ENCODE measurements around the gene DENND6A.
"Not testable (repeated sequence)": the region's sequence is repeated elsewhere in the genome, so short reads cannot be mapped to it uniquely, and the experiment has no call there.

Gene DENND6A

DNA sequence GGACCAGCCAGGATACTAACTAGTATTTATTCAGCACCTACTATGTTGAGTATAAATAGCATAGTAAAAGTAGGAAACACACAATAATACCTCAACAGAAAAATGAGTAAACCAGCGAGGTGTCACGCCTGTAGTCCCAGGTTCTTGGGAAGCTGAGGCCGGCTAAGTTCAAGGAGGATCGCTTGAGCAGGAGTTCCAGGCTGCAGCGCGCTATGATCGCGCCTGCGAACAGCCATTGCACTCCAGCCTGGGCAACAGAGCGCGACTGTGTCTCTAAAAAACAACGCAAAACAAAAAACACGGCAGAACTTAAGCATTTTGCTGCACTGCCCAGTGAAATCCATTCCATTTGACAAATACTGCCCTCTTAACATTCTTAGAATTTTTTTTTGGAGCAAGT, 1.3 kb upstream of the DENND6A start:
- no peak for DNase-seq (ENCODE audit: low spot score)

DNA sequence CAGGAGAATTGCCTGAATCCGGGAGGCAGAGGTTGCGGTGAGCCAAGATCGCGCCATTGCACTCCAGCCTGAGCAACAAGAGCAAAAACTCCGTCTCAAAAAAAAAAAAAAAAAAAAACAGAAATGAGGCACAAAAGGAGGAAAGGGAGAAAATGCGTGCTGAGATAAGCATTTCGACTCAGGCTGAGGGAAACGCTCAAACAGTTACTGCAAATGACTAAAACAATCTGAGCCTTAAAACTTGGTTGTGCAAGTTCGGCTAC, 813 bp downstream of the DENND6A start:
- DNase-seq (ENCODE audit: low spot score): not testable (repeated sequence)

DNA sequence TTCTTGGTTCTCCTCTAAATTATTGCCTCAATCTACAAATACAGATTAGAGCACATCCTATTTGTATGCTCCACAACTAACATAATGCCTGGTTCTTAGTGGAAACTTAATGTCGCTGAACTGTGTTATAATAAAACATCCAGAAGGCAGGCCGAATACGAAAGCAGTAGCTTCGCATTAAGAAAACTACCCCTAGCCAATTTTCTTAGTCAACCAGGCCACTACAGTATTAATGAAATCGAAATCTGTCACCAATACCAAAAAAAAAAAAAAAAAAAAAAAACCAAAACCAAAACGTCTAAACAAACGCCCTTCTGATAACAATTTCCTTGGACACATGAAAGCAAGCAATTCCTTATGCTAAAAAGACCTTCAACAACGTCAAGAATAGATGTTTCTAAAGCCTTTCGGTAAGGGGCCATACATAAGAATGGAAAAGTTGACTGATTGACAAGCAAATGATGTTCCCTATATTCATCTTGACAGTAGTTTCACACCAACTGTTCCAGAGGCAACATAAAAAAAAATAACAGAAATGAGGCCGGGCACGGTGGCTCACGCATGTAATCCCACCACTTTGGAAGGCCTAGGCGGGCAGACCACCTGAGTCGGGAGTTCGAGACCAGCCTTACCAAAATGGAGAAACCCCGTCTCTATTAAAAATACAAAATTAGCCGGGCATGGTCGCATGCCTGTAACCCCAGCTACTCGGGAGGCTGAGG, 1.3 kb downstream of the DENND6A start:
- DNase-seq (ENCODE audit: low spot score): no peak

DNA sequence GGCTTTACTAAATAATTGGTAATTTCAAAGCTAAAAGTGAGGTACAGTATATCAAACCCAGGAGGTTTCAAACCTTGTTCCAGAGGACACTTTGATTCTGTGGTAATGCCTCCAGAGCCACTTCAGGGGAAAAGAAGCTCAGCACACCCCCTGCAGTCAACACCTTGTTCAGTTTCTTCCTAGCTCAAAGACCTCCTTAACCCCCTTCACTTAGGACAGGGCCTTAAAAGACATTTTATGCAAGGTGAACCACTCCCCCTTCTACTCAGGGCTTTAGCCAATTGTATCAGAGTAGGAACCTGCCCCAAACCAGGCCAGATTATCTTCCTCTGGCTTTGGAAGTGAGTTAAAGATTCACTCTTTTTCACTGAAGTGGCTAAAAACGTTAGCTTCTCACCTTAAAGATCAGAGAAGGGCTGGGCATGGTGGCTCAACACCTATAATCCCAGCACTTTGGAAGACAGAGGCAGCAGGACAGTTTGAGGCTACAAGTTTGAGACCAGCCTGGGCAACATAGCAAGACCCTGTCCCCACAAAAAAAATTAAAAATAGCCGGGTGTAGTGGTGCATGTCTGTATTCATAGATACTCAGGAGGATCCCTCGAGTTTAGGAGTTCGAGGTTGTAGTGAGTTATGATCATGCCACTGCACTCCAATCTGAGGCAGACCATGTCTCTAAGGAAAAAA, 3.4 kb downstream of the DENND6A start:
- DNase-seq (ENCODE audit: low spot score): no peak

- DNase-seq (ENCODE audit: low spot score): no peak
Measured at GRCh38 chr3:57688291-57688690, 4.6 kb downstream of the DENND6A start.

- DNase-seq (ENCODE audit: low spot score): no peak
Measured at GRCh38 chr3:57683286-57683685, 9.6 kb downstream of the DENND6A start.

GRCh38 chr3:57682284-57682683, 10.6 kb downstream of the DENND6A start:
- DNase-seq (ENCODE audit: low spot score): no peak

- DNase-seq (ENCODE audit: low spot score): no peak
Measured at GRCh38 chr3:57681691-57682090, 11.2 kb downstream of the DENND6A start.

GRCh38 chr3:57680046-57680445, 12.8 kb downstream of the DENND6A start:
- no peak for DNase-seq (ENCODE audit: low spot score)

DNA sequence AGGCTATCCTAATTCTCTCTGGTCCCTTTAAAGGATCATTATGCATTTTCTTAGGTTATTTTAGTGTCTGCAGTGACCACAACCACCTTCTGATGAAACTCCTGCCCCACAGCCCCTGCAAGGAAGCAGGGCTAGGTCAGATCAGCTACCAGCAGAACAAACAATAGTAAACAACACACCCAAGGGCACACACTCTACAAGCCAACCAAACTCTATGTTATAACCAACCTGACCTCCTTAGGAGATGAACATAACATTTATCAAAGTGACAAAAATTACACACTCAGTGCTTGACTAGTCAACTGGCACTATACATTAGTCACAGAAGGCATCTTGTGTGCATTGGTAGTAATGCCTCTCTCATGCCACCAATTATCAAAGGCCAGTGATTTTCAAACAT, 17.3 kb downstream of the DENND6A start:
- DNase-seq (ENCODE audit: low spot score): no peak

DNA sequence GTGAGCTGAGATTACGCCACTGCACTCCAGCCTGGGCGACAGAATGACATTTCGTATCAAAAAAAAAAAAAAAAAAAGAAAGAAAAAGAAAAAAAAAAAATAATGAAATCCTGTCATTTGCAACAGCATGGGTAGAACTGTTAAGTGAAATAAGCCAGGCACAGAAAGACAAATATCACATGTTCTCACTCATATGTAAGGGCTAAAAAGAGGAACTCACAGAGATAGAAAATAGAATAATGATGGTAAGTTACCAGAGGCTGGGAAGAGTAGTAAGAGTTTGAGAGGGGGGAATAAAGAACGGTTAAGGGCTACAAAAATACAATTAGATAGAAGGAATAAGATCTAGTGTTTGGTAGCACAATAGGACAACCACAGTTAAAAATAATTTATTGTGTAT, 19.7 kb downstream of the DENND6A start:
- no peak for DNase-seq (ENCODE audit: low spot score)

GRCh38 chr3:57670543-57670942, 22.3 kb downstream of the DENND6A start:
- no peak for DNase-seq (ENCODE audit: low spot score)

DNA sequence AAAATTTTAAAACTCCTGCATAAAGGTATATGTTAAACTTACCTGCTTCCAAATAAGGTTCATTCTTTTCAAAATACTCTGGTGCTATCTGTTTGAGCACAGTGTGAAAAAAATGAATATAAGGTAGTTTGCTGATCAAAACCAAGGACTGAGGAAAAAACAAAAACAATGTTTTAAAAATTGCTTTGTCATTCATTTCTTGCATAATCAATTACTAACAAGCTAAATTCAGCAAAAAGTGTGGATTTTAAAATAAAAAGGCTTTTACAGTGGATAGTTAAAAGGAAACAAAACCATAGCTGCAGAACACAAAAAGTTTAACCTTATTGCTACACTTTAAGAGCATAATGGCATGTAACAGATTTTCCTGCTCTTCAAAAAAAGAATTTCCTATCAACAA, 31.5 kb downstream of the DENND6A start:
- no peak for DNase-seq (ENCODE audit: low spot score)

- DNase-seq (ENCODE audit: low spot score): no peak
Measured at GRCh38 chr3:57659806-57660439, 33.0 kb downstream of the DENND6A start.

- DNase-seq (ENCODE audit: low spot score): no peak
Measured at GRCh38 chr3:57659004-57659673, 33.7 kb downstream of the DENND6A start.

DNA sequence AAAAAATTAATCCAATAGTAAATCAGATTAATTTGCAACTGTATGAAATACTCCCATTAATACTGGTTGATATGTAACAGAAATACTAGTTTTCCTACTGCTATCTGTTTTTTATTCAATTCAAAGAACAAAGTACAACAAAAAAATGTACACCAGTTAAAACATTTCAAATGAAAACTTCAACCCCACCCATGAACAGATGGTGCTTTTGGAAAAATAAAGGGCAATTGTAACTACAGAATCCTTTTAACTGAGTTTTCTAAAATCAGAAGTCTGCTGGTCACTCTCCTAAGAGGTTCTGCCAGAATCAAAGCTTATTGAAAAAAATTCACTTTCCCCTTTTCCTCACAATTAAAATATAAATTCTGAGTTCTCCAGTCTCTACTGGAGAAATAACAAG, 34.3 kb downstream of the DENND6A start:
- DNase-seq (ENCODE audit: low spot score): no peak

GRCh38 chr3:57655727-57656126, 37.1 kb downstream of the DENND6A start:
- DNase-seq (ENCODE audit: low spot score): no peak

- DNase-seq (ENCODE audit: low spot score): no peak
Measured at GRCh38 chr3:57654267-57654666, 38.6 kb downstream of the DENND6A start.

GRCh38 chr3:57652203-57652602, 40.7 kb downstream of the DENND6A start:
- no peak for DNase-seq (ENCODE audit: low spot score)

DNA sequence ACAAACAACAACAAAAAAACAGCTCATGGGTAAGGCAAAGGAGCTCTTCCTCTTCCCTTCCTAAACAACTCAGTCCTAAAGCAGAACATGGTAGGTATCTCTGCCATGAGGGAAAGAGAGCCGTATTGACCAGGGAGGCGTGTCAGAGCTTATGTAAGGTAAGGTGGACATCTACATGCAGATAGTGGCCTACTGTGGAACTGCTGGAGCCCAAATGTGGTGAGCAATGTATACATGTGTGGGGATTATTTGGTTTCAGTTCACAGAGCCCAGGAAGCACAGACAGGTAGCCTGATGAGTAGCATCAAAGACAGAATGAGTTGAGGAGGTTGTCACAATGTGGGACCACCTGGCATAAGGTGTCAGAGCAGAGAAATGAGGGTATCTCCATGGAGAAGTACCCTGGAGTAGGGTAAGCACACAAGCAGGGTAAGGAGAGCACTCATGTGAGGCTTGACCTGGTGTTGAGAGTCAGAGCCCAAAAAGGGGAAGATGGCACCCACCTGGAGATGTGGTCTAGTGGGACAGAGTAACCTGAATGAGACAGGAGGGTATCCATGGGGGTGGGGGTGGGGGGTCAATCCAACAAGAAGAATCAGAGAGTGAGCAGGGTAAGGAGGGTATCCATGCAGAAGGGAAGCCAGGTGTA, 45.5 kb downstream of the DENND6A start:
- DNase-seq (ENCODE audit: low spot score): no peak

- no peak for DNase-seq (ENCODE audit: low spot score)
Measured at GRCh38 chr3:57646723-57647122, 46.2 kb downstream of the DENND6A start.

DNA sequence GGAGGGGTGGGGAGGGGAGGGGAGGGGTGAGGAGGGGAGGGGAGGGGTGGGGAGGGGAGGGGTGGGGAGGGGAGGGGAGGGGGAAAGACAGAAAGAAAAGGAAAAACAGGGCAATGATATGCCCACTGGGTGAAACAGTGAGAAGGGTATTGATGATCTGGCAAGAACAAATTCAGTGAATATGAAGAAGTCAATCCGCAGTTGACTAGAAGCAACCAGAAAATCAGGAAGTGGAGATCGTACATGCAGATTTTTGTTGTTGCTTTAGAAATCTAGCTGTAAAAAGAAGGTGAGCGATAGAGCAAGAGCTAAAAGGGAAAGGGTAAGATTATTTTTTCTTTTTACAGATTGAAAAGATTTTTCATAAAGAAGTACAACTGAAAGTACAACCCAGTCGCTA, 48.1 kb downstream of the DENND6A start:
- no peak for DNase-seq (ENCODE audit: low spot score)

DNA sequence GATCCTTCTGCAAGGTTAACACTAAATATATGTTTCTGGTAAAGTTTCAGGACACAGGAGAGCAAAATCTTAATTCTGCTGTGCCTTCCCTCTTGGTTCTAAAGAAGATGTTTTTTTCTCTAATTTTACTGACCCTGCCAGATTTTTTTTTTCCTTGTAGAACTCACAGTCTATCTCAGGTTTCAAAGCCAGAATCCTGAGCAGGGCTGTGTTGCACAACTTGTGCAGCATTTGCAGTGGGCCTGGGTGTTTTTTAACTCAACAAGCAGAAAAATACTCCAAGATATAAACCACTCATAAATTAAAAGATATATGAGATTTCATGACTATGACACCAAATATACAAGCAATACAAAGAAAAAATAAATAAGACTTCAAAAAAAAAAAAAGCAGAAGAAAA, 55.5 kb downstream of the DENND6A start:
- DNase-seq (ENCODE audit: low spot score): no peak
